Activated CD4-positive, alpha-beta T cell treated with anti-CD3 and anti-CD28 coated beads, Interleukin-10, Interleukin-2, amounts not matched to agents 100 ng/mL and 50 ng/mL, durations not matched to agents 16 hours and 8 hours (primary cell): ENCODE results near the gene SCMH1.
"Not testable (repeated sequence)": the region's sequence is repeated elsewhere in the genome, so short reads cannot be mapped to it uniquely, and the experiment has no call there.

Experiments
- DNase-seq: peaks from one replicate; pipeline ENCODE4 v3.0.0-alpha.2; 2020

Gene SCMH1

DNA sequence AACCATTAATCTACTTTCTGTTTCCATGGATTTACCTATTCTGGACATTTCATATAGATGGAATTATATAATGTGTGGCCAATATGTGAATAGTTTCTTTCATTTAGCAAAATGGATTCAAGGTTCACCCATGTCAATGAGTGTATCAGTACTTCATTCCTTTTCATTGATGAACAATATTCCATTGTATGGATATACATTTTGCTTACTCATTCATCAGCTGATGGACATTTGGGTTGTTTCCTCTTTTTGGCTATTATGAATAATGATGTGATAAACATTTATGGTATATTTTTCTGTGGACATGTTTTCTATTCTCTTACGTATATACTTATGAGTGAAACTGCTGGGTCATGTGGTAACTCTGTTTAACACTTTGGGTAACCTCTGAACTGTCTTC, 97.8 kb downstream of the SCMH1 start:
- no peak for DNase-seq

DNA sequence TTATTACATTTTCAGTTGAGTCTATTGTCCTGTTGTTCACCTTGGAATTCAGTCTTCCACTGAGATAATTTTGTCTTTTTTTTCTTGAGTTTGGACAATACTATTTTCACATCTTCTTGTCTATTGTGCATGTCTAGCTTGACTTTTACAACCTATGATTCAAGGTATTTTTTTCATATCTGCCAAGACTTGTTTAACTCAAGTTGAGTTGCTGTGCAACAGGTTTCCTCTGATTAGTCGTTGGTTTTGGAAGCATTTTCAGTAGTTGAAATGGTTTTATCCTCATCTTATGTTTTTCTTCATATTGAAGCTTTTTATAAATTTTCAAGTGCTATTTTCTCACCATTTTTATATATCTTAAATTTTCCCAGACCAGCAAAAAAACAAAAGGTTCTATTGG, 103.6 kb downstream of the SCMH1 start:
- no peak for DNase-seq

DNA sequence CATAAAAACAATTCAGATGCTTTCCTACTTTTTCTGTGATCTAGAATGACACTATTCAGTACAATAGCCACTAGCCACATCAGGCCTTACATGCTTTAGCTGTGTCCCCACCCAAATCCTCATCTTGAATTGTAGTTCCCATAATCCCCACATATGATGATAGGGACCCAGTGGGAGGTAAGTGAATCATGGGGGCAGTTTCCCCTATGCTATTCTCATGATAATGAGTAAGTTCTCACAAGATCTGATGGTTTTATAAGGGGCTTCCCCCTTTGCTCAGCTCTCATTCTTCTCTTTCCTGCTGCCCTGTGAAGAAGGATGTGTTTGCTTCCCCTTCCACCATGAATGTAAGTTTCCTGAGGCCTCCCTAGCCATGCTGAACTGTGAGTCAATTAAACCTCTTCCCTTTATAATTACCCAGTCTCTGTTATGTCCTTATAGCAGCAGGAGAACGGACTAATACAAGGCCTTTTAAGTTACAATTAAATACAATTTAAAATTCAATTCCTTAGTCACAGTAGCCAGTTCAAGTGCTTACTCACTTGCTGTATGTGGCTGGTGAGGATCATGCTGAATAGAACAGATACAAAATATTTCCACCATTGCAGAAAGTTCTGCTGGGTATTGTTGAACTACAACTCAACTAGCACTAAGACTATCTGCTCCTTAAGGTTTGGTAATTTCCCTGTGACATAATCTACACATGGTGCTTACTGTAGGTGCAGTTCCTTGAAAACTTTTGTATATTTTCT, 106.7 kb downstream of the SCMH1 start:
- no peak for DNase-seq

DNA sequence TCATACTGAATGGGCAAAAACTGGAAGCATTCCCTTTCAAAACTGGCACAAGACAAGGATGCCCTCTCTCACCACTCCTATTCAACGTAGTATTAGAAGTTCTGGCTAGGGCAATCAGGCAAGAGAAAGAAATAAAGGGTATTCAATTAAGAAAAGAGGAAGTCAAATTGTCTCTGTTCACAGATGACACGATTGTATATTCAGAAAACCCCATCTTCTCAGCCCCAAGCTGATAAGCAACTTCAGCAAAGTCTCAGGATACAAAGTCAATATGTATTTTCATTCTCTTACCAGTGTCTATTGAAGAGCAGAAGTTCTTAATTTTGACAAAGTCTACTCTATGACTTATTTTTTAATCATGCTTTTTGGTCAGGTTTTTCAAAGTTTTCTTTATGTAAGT, 107.8 kb downstream of the SCMH1 start:
- DNase-seq: not testable (repeated sequence)

DNA sequence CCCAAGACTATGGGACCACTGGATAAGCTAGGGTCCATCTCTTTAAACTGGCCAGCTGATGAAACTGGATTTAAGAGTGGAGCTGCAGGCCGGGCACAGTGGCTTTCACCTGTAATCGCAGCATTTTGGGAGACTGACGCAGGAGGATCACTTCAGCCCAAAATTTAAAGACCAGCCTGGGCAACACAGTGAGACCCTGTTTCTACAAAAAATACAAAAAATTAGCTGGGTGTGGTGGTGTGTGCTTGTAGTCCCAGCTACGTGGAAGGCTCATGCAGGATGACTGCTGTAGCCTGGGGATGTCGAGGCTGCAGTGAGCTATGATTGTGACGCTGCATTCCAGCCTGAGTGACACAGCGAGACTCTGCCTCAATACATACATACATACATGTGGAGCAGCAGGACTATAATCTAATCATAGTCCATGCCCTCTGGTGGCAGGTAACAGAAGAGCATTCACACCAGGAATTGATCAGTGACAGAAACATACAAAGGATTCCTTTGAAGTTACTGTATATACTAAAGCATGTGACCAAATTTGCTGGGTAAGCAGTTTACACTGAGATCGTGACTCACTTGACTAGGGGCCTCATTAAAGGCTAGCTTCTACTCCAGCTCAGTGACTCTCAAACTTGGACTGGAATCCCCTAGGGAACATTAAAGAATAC, 119.1 kb downstream of the SCMH1 start:
- DNase-seq: peak; percentile 36

DNA sequence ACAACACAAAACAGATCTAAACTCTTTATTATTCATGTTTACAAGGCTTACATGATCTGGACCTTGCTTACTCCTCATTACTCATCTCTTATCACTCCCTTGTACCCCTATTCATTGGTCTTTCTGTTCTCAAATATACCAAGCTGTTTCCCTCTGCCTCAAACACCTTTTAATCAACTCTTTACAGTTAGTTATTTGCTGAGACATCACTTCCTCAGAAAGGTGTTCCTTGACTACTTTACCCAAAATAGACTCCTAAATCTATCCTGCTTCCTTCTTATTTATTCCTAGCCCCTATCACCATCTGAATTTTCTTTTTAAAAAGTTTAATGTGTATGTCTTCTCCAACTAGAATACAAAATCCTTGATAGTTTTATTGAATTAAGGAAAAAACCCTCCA, 120.0 kb downstream of the SCMH1 start:
- DNase-seq: no peak

DNA sequence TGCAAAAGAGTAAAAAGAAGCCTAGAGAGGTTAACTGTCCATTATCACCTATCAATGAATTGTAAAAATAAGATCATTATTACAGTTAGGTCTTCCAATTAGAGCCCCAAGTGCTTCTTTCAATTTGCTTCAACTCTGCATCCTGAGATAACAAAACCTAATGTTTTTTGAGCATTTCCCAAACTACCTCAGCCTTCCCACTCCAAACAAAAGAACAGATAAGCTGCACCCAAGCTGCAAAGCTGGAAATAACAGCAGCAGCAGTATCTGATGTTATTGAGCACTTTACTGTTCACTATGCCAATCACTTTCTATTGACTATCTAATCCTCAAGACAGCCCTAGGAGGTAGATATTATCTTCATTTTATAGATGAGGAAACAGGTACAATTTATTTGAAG, 123.5 kb downstream of the SCMH1 start:
- no peak for DNase-seq

DNA sequence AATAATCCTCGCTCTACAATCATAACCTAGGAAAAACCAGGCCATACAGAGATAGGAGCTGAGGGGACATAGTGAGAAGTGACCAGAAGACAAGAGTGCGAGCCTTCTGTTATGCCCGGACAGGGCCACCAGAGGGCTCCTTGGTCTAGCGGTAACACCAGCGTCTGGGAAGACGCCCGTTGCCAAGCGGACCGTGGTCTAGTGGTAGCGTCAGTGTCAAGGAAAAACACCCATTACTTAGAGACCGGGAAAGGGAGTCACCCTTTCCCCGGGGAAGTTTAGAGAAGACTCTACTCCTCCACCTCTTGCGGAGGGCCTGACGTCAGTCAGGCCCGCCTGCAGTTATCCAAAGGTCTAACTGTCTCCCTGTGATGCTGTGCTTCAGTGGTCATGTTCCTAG, 124.9 kb downstream of the SCMH1 start:
- not testable (repeated sequence) for DNase-seq

DNA sequence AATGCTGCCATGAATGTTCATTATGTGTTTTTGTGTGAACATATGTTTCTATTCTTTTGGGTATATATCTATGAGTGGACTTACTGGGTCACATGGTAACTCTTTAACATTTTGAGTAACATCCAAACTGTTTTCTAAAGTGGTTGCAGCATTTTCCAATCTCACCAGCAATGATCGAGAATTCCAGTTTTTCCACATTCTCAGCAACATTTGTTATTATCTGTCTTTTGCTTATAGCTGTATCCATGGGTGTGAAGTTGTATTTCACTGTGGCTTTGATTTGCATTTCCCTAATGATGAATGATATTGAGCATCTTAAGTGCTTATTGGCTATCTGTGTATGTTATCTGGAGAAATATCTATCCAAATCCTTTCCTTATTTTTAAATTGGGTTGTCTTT, 131.4 kb downstream of the SCMH1 start:
- no peak for DNase-seq

DNA sequence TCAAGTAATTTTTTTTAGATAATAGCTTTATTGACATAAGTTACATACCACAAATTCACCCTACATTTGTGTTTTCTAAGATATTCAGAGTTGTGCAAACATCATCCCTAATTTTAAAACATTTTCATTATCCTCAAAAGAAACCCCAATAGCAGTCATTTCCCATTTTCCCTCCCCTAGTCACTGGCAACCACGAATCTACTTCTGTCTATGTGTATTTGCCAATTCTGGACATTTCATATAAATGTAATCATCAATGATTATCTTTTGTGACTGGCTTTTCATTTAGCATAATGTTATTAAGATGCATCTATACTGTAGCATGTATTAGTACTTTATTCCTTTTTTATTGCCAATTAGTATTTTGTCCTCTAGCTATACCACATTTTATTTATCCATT, 131.8 kb downstream of the SCMH1 start:
- DNase-seq: no peak

DNA sequence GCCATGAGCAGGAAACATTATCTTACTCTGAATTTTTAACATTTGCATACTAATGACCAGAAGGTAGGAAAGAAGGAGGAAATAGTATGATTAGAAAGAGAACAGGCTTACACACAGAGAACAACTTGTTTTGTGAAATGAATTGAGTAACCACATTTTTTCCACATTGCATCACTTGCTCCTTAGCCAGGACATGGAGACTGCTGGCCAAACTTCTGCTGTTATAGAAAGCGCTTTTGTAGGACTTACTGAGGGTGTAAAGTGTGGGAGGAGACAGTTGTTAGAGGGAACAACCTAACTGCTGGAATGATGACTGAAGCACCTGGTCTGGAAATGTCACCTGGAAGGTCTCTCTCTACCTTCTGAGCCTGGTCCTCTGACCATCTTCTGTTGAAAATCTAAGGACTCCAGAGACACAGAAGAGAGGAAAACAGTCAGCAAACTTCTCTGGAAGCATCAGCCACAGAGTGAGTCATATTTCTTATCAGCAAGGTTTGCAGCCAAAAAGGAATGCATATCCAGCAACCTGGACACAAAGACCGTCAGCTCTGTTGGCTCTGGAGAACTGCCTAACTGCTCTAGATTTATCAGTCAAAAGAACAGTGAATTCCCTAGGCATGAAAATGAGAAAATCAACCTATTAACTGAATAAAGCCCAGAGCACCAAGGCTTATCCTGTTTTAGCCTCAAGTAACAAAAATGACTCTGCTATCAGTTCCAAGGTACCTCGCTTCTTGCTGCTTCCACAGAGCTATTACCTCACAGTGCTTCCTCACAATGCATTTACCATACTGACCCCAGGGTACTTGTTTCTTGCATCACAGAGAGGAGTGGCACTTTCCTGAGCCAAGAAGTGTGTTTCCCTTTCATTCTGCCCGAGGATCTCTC, 132.6 kb downstream of the SCMH1 start:
- no peak for DNase-seq

DNA sequence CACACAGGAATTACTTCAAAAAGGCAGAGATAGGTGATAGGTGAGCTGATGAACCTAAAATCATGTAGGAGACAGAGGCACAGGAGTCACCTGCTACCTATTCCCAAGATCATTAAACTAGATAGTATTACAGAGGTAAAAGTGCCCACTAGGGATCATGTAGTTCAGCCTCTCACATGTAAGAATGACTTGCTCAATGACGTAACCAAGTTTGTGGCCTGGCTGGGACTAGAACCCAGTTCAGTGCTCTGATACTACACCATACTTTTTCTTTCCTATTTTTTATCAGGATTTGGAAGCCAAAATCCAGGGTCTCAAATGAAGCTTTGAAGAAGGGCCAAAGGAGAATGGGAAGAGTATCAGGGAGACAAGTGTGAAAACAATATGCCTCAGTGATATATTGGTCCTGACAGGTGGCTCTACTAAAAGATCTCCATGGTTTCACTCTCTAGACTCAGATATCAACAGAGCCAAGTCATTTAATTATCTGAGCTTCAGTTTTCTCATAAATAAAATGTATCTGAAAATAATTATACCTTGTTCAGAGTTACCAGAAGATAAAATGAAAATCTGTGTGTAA, 133.3 kb downstream of the SCMH1 start:
- no peak for DNase-seq

DNA sequence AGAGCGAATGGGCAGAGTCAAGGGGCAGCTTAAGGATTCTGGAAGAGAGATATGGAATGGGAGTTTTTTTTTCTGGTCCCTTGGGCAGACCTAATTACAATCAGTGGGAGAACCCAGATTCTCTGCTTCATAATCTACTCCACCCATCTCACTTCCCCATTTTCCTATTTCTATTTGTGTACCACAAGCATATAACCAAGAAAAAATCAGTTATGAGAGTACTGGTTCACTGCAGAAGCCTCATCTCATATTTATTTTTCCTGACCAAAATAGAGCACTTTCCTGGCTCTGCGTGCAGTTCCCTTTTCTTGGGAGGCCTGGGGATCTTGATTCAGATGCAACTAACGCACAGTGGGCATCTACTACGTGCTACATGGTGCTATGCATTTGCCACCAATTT, 138.3 kb downstream of the SCMH1 start:
- DNase-seq: no peak

DNA sequence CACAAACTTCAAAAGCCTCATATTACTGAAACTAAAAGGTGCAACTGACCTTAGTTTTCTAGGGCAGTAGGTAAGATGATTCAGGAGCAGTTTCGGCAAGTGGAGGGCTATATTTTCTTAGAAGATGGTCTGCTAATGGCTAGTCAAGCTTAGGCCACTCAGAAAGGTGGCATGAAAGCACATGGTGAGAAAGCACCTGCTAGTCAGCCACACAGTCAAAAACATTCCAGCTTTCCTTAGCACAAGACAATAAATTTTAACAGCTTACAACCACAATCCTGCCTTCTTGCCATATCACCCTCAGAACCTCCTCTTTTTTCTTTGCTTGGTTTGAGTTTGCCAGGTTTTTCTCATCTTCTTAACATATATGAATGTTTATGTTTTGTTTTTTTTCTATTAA, 139.5 kb downstream of the SCMH1 start:
- no peak for DNase-seq

DNA sequence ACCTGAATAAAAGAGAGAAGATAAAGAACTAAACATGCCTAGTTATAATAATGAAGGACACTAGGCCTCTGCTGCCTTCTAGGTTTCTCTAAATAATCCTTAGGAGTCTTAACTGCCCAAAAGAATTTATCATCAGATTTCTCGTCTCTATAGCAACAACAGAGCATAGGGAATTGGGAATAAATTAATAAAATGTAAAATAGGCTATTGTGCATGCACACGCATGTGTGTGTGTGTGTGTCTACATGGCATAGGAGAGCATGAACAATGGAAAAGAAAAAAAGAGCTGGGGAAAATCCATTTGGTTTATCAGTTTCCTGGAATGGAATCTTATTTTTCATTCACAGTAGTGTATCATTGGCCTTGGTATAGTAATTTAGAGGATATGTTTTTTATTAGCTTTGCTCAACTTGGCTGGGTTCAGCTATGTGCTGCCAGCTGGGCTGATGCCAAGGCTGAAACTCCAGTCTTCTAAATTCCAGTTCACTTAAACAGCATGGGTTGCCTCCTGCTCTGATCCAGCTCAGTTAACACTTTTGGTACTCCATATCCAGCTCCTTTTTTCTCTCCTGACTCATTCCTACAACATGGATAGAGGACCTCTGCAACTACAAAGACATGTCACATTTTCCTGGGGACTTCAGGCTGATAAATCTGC, 140.0 kb downstream of the SCMH1 start:
- DNase-seq: no peak

DNA sequence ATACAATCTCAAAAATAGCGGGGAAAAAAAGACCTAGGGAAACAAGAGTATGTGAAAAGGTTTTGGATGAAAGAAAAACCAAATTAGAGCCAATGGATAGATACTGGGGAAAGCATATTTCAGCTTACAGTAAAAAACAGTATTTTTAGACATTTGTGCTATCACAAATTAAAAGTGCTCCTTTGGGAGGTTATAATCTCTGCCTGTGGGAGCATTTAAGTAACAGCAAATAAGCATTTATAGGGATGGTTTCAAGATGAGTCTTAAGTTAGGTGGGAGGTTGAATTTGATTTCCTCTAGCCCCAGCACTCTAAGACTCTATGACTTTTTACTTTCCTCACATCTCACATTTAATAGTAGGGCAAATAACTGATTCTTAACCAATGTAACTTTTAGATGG, 141.0 kb downstream of the SCMH1 start:
- DNase-seq: no peak

DNA sequence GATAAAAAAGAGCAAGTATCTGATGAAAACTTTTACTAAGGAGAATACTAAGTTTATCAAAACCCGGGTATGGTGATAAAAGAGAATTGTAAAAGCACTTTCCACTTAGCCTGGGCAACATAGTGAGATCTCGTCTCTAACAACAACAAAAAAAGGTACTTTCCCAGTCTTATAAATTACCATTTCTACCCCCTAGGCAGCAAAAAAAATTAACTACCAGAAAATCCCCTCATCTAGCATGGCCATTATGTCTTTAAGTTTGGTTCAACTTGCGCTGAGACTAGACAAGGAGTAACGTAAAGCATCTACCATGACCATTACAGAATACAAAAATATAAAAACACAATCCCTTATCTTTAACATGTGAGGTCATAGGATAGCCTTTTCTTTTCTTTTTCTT, 141.9 kb downstream of the SCMH1 start:
- DNase-seq: no peak

DNA sequence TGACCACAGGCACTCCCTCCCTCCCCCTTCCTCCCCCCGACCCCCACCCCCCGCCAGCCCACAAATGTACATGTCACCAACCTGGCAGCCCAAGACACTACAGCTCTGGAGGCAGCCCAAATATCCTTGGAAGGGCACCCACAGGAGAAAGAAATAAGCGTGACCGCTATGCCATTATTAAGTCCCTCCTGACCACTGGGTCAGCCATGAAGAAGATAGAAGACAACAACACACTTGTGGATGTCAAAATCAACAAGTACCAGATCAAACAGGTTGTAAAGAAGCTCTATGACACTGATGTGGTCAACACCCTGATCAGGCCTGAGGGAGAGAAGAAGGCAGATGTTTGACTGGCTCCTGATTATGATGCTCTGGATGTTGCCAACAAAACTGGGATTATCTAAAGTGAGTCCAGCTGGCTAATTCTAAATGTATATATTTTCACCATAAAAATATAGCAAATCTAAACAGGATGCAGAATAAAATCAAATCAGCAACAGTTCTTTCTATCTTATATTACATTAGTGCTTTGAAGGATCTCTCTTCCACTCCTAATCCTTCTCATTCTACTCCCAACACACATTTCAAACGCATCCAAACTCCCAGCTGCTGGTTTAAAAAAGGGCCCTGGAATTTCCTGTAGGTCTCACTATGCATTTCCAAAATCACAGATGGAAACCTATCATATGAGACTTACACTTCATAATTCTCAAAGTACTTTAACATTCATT, 143.2 kb downstream of the SCMH1 start:
- no peak for DNase-seq

DNA sequence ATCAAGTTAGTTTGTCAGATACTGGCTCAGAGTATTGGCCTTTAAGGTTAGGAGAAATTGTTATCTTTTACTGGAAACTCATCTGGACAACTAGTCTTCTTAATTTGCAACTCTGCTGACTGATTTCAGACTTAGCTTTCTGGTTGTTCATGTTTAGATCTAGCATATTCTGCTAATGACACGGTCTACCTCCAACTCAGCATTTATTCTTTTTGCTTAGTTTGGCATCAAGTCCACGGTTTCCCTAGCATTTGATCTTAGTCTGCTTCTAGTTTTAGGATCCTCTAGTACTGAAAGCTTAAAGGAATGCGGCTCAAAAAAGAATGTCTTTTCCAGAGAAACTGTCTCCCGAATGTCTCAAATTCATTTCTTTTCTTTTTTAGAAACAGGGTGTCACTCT, 145.0 kb downstream of the SCMH1 start:
- DNase-seq: no peak

DNA sequence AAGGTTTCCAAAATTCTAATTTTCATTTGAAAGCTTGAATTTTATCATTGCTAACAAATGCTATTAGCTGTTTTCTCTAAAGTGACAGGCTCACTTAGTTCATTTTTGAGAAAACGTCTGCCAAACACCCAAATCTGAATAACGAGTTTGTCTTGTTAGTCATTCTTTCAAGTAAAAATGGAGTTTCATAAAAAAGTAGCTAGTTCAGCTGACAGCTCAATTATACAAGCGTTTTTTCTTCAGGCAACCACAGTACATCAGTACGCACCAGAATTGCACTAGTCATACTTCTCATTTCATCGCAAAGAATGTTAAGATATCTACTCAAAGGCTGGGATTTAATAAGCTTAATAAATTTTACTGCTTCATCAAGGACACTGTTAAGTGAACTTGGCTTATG, 148.3 kb downstream of the SCMH1 start:
- no peak for DNase-seq

DNA sequence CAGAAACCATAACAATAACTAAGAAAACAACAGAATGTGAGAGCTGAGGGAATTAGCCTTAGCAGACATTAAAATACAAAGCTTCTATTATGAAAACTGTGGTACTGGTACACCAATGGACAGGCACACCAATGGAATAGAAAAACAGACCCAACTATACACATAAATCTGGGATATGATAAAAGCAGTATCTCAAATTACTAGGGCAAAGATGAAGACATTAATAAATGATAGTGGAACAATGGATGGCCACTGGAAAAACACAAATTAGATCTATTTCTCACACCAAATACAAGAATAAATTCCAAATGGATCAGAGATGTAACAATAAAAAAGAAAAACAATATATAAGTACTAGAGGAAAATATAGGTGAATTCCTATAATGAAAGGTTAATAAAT, 155.2 kb downstream of the SCMH1 start:
- no peak for DNase-seq

DNA sequence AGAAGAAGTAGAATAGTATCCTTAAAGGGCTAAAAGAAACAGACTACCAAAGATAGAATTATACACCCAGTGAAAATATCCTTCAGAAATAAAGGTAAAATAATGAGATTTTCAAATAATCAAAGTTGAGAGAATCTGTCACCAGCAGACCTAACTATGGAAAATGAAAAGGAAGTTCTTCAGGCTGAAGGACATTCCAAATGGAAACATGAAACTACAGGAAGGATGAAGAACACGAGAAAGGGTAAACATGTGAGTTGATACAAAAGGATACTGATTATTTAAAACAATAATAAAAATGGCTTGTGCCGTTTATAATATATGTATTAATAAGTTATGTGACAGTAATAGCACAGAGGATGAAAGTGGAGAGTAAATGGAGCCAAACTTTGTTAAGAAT, 163.5 kb downstream of the SCMH1 start:
- DNase-seq: no peak
